ENCODE measurements around the gene HK2.

- no peak for TF ChIP-seq POLR2A (IDR thresholded peaks at IDR 0.05; ENCODE audit: low read depth, low read length)
- no peak for TF ChIP-seq PAX5 (IDR thresholded peaks at IDR 0.05; ENCODE audit: insufficient read depth, low read length, severe bottlenecking)
- no peak for TF ChIP-seq POLR2AphosphoS5 (IDR thresholded peaks at IDR 0.05; ENCODE audit: low read depth, low read length)
- no peak for TF ChIP-seq TAF1 (IDR thresholded peaks at IDR 0.05; ENCODE audit: low read depth, low read length)
Measured at GRCh38 chr2:74906395-74906794, 72.5 kb downstream of the HK2 start.

Measured in GM12891 (cell line).